ENCODE results near the gene NBPF1.
"Not testable (repeated sequence)": the region's sequence is repeated elsewhere in the genome, so short reads cannot be mapped to it uniquely, and the experiment has no call there.

Gene NBPF1

GRCh38 chr1:16540421-16540893 lies 72.9 kb downstream of the NBPF1 start:
- not testable (repeated sequence) for DNase-seq

GRCh38 chr1:16537528-16537927 lies 75.8 kb downstream of the NBPF1 start:
- not testable (repeated sequence) for DNase-seq

GRCh38 chr1:16536796-16537195 lies 76.6 kb downstream of the NBPF1 start:
- not testable (repeated sequence) for DNase-seq

GRCh38 chr1:16535898-16536297 lies 77.5 kb downstream of the NBPF1 start:
- DNase-seq: not testable (repeated sequence)

- DNase-seq: not testable (repeated sequence)
These were observed 77.9 kb downstream of the NBPF1 start for GRCh38 chr1:16535487-16535886.

- peak; percentile 81 for DNase-seq
These were observed 78.4 kb downstream of the NBPF1 start for GRCh38 chr1:16534829-16535456.

GRCh38 chr1:16534239-16534828 lies 79.0 kb downstream of the NBPF1 start:
- DNase-seq: not testable (repeated sequence)

- not testable (repeated sequence) for DNase-seq
These were observed 81.0 kb downstream of the NBPF1 start for GRCh38 chr1:16532235-16532991.

GRCh38 chr1:16528338-16528737 lies 85.0 kb downstream of the NBPF1 start:
- DNase-seq: not testable (repeated sequence)

GRCh38 chr1:16525769-16526168 lies 87.6 kb downstream of the NBPF1 start:
- DNase-seq: not testable (repeated sequence)

GRCh38 chr1:16521679-16522078 lies 91.7 kb downstream of the NBPF1 start:
- DNase-seq: not testable (repeated sequence)

- no peak for DNase-seq
These were observed 92.1 kb downstream of the NBPF1 start for GRCh38 chr1:16521288-16521583.

GRCh38 chr1:16520435-16521287 lies 92.7 kb downstream of the NBPF1 start:
- peak; percentile 48 for DNase-seq

GRCh38 chr1:16519255-16519951 lies 94.0 kb downstream of the NBPF1 start:
- DNase-seq: not testable (repeated sequence)

- DNase-seq: not testable (repeated sequence)
These were observed 94.5 kb downstream of the NBPF1 start for GRCh38 chr1:16518913-16519254.

GRCh38 chr1:16516694-16517410 lies 96.5 kb downstream of the NBPF1 start:
- DNase-seq: not testable (repeated sequence)

GRCh38 chr1:16514107-16515055 lies 99.0 kb downstream of the NBPF1 start, which contains the start of gene RNU1-1:
RNU1-1 (minus strand) TSS chr1:16514285.
- DNase-seq: peak; percentile 78

GRCh38 chr1:16513412-16514106 lies 99.8 kb downstream of the NBPF1 start:
- peak; percentile 77 for DNase-seq

GRCh38 chr1:16512624-16513411 lies 100.5 kb downstream of the NBPF1 start:
- peak; percentile 43 for DNase-seq
